Measurements from ENCODE around the gene C1QTNF1.

C1QTNF1 gene

GRCh38 chr17:79038545-79039135 is 14.7 kb downstream of the C1QTNF1 start:
- in situ Hi-C loops (cut with MboI; ENCODE audit: low sequenced_read_pairs): no loop called here

GRCh38 chr17:79039171-79039570 is 15.2 kb downstream of the C1QTNF1 start:
- in situ Hi-C loops (cut with MboI; ENCODE audit: low sequenced_read_pairs): no loop called here

- in situ Hi-C loops (cut with MboI; ENCODE audit: low sequenced_read_pairs): no loop called here
These were observed 15.9 kb downstream of the C1QTNF1 start for GRCh38 chr17:79039886-79040285.

- in situ Hi-C loops (cut with MboI; ENCODE audit: low sequenced_read_pairs): no loop called here
These were observed 17.1 kb downstream of the C1QTNF1 start for GRCh38 chr17:79041041-79041570.

- in situ Hi-C loops (cut with MboI; ENCODE audit: low sequenced_read_pairs): no loop called here
These were observed 17.9 kb downstream of the C1QTNF1 start for GRCh38 chr17:79041723-79042420.

- in situ Hi-C loops (cut with MboI; ENCODE audit: low sequenced_read_pairs): no loop called here
These were observed 18.6 kb downstream of the C1QTNF1 start for GRCh38 chr17:79042421-79043190.

GRCh38 chr17:79043191-79043930 is 19.4 kb downstream of the C1QTNF1 start:
- in situ Hi-C loops (cut with MboI; ENCODE audit: low sequenced_read_pairs): no loop called here

- in situ Hi-C loops (cut with MboI; ENCODE audit: low sequenced_read_pairs): no loop called here
These were observed 20.0 kb downstream of the C1QTNF1 start for GRCh38 chr17:79043931-79044320.

- in situ Hi-C loops (cut with MboI; ENCODE audit: low sequenced_read_pairs): no loop called here
These were observed 20.5 kb downstream of the C1QTNF1 start for GRCh38 chr17:79044462-79044861.

GRCh38 chr17:79045001-79045729 is 21.2 kb downstream of the C1QTNF1 start:
- in situ Hi-C loops (cut with MboI; ENCODE audit: low sequenced_read_pairs): no loop called here

GRCh38 chr17:79045842-79046196 is 21.9 kb downstream of the C1QTNF1 start:
- in situ Hi-C loops (cut with MboI; ENCODE audit: low sequenced_read_pairs): no loop called here

- in situ Hi-C loops (cut with MboI; ENCODE audit: low sequenced_read_pairs): no loop called here
These were observed 22.4 kb downstream of the C1QTNF1 start for GRCh38 chr17:79046197-79046915.

GRCh38 chr17:79046916-79047280 is 22.9 kb downstream of the C1QTNF1 start:
- in situ Hi-C loops (cut with MboI; ENCODE audit: low sequenced_read_pairs): no loop called here

GRCh38 chr17:79047291-79047920 is 23.4 kb downstream of the C1QTNF1 start:
- in situ Hi-C loops (cut with MboI; ENCODE audit: low sequenced_read_pairs): no loop called here

GRCh38 chr17:79047923-79048825 is 24.2 kb downstream of the C1QTNF1 start:
- in situ Hi-C loops (cut with MboI; ENCODE audit: low sequenced_read_pairs): no loop called here

GRCh38 chr17:79048826-79049755 is 25.1 kb downstream of the C1QTNF1 start:
- in situ Hi-C loops (cut with MboI; ENCODE audit: low sequenced_read_pairs): no loop called here

GRCh38 chr17:79049821-79050220 is 25.9 kb downstream of the C1QTNF1 start:
- in situ Hi-C loops (cut with MboI; ENCODE audit: low sequenced_read_pairs): loop anchor here (25.0 kb wide), 1 partner anchor 337 kb away; no protein-coding TSS in a partner anchor
